CD4-positive, alpha-beta T cell treated with Interleukin-6 at 100 ng/mL for 8 hours (primary cell): ENCODE measurements around the gene AGPAT2.

Source experiments
- DNase-seq: peaks from one replicate; pipeline ENCODE4 v3.0.0-alpha.2; 2020; ENCODE audit warnings: mixed read lengths, low spot score

Gene AGPAT2

GRCh38 chr9:136686794-136687711 lies at the start of gene AGPAT2:
Gene AGPAT2, minus strand, starts transcription at chr9:136687457. Its CDS starts 100 bp downstream, at chr9:136687357.
- DNase-seq: peak; percentile 69

GRCh38 chr9:136735812-136736480 lies 48.7 kb upstream of the AGPAT2 start:
- DNase-seq: no peak

GRCh38 chr9:136734837-136735496 lies 47.7 kb upstream of the AGPAT2 start:
- DNase-seq: no peak

- DNase-seq: no peak
These were observed 46.4 kb upstream of the AGPAT2 start for GRCh38 chr9:136733611-136734010.

DNA sequence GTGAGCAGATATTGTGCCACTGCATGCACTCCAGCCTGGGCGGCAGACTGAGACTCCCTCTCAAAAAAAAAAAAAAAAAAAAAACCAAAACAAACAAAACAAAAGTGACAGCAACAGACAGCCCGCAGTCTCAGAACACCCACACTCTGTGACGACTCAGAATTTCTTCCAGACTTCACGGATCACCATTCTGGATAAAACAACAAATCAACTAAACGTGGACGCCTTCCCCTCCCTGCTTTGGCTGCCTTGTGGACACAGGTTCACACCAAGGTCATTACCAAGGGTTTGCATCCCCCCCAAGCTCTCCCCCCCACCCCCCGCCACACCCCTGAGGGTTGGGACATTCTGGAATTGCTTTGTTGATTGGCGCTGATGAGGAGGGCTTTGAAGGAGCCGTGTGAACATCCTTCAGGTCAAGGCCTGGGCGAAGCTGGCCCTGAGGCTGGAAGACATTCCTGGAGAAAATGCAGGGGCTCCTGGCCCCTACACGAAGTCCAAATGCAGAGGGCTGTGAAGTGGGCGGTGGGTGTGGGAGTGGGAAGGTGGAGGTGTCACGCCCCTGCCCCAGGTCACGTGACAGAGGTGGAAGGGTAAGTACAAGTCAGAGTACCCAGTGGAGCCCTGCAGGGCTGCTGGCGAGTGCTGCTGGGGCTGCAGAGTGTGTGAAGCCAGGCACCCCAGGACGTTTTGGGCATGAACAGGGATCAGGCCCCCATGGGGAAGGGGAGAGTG lies 45.4 kb upstream of the AGPAT2 start:
- DNase-seq: no peak

DNA sequence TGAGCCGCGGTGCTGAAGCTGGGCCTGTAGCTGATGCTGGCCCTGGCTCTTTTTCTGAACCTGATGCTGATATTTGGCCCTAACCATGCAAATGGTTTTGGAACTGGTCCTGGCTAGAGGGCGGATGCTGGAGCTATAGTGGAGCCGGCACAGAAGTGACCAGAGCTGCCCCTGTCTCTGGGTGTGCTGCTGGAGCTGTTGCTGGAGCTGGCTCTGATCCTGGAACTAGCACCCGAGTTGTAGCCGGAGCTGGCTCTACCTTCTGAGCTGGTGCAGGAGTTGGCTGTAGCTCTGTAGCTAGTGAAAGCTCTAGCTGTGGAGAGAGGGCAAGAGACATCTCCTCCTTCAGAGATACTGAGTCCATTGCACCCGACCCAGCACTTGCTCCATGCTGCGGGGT lies 42.7 kb upstream of the AGPAT2 start:
- DNase-seq: no peak

- DNase-seq: no peak
These were observed 41.9 kb upstream of the AGPAT2 start for GRCh38 chr9:136729144-136729543.

DNA sequence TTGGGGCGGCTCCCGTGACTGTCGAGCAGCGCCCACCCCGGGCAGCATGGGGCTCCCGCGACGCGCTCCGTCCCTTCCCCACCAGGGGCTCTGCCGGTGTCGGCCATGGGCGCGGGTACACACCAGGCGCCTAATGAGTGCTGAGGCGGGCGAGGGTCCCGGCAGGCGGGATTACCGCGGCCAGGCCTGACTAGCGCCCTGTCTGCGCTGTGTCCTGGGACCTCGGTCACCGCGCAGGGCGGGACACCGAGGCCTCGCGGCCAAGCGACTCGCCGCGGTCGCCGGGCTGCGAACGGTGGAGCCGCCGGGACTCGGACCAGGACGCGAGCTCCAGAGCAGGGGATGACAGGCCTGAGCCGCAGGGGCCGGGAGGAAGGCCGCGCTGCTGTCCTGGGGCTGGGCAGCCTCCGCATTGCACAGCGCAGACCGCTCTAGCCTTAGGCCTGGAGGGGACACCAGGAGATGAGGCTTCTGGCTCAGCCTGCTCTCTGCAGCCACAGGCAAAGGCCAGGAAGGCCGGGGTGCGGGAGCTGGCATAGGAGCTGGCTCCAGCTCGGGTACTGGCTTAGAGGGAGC lies 41.4 kb upstream of the AGPAT2 start:
- DNase-seq: no peak

DNA sequence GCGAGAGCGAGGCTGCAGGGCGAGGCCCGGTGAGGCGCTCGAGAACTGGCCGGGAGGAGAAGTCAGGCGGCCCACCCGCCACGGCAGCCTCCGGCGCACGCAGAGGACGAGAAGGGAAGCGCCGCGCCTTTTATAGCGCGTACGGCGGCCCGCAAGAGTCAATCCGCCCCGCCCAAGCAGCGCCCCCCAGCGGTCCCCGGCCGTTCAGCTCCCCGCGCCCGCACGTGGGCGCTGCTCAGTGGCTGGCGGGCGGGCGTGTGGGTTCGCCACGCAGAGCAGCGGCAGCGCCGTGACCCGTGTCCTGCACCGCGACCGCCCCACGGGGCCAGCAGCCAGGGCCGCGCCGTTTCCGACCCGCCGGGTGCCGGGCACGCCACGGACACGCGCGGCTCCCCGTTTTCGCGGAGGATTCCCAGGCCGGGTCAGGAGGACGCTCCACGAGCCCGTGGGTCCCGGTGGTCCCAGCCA lies 40.9 kb upstream of the AGPAT2 start:
- peak; percentile 88 for DNase-seq

GRCh38 chr9:136726631-136727191 lies 39.5 kb upstream of the AGPAT2 start:
- DNase-seq: peak; percentile 31

- DNase-seq: no peak
These were observed 38.9 kb upstream of the AGPAT2 start for GRCh38 chr9:136726118-136726517.

DNA sequence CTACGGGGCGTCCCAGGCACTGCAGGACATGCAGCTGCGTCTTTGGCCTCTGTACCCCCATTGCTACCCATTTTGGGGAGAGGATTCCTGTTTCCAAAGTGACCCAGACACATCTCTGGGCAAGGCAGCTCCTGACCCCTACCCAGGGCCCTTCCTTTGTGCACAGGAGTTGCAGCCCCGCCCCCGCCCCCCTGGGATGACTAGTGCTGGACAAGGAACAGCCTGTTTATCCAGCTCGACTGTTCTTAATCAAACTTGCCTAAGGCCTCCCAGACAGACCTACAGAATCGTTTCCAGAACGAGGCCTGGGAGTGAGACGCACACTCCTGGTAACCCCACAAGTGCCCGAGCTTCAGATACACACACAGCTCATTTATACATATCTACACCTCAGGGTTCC lies 38.4 kb upstream of the AGPAT2 start:
- no peak for DNase-seq

- no peak for DNase-seq
These were observed 37.5 kb upstream of the AGPAT2 start for GRCh38 chr9:136724772-136725171.

GRCh38 chr9:136723989-136724388 lies 36.7 kb upstream of the AGPAT2 start:
- no peak for DNase-seq

DNA sequence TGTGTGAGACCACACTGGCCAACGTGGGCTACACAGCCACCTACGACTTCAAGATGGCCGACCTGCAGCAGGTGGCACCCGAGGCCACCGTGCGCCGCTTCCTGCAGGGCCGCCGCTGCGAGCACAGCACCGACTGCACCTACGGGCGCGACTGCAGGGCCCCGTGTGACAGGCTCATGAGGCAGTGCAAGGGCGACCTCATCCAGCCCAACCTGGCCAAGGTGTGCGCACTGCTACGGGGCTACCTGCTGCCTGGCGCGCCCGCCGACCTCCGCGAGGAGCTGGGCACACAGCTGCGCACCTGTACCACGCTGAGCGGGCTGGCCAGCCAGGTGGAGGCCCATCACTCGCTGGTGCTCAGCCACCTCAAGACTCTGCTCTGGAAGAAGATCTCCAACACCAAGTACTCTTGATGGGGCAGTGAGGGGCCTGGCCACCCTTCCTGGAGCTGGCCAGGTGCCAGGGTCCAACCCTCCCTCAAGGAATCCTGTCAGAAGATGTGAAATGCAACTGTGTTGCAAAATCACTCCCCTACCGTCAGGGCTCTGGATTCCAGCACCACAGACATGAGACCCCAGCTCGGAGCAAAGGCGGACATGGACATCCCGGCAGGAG lies 36.2 kb upstream of the AGPAT2 start:
- no peak for DNase-seq

DNA sequence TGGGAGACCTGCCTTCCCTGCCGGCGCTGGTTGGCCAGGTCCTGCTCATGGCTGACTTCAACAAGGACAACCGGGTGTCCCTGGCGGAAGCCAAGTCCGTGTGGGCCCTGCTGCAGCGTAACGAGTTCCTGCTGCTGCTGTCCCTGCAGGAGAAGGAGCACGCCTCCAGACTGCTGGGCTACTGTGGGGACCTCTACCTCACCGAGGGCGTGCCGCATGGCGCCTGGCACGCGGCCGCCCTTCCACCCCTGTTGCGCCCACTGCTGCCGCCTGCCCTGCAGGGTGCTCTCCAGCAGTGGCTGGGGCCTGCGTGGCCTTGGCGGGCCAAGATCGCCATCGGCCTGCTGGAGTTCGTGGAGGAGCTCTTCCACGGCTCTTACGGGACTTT lies 35.7 kb upstream of the AGPAT2 start:
- DNase-seq: no peak

DNA sequence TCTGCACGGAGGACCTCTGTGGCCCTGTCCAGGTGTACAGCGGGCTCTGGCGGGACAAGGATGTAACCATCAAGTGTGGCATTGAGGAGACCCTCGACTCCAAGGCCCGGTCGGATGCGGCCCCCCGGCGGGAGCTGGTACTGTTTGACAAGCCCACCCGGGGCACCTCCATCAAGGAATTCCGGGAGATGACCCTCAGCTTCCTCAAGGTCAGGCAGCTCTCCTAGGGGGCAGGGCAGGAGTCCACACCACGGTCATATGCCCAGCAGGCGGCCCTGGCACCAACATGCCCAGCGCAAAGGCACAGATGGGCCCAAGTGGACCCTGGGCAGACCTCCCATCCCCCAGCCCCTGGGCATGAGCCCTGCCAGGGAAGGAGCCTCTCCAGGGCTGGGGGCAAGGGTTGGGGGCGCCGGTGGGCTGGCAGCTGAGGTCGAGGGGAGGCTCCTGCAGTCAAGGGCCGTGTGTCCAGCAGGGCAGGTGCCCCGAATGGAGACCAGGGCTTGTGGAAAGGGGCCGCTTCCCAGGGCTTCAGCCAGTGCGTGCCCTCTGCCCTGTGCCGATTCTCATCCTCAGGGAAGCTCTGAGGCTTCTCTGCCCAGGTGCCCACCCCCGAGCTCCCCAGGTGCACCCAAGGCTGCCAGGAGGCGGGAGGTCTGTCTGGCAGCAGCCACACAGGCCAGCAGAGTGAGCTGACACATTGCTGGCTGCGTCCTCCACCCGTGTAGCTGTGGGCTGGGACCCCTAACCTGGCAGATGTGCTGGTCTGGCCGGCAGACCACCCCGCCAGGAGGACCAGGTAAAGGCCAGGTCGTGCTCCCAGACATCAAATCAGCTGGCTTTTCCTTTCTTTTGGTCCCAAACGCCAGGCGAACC lies 35.1 kb upstream of the AGPAT2 start:
- no peak for DNase-seq

DNA sequence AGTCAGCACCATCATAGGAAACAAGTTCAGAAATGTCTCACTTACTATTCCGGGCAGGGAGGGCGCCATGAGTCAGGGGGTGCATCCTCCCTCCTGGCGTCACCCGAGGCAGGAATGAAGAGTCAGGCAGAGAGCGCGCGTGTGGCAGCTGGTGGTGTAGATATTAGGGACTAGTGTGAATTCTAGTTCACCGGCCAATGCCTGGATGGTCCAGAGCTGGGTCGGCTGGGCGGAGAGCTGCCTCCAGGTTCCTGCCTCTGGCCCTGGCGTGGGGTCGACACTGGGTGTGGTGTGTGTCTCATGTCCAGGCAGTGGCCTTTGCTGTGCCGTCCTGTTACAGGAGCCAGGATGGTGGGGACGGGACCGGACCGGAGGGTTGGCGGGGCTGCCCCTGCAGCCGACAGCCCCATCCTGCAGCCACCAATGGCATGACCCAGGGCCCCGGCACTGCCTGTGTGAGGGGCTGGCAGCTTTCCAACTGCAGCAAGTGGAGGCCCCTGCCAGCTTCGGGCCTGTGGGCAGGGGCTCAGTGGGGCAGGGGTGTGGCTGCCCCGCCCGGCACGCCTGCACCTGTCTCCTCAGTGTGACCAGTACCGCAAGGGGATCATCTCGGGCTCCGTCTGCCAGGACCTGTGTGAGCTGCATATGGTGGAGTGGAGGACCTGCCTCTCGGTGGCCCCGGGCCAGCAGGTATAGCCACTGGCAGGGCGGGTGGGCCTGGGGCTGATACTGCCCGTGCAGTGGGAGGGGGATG lies 34.3 kb upstream of the AGPAT2 start:
- no peak for DNase-seq

DNA sequence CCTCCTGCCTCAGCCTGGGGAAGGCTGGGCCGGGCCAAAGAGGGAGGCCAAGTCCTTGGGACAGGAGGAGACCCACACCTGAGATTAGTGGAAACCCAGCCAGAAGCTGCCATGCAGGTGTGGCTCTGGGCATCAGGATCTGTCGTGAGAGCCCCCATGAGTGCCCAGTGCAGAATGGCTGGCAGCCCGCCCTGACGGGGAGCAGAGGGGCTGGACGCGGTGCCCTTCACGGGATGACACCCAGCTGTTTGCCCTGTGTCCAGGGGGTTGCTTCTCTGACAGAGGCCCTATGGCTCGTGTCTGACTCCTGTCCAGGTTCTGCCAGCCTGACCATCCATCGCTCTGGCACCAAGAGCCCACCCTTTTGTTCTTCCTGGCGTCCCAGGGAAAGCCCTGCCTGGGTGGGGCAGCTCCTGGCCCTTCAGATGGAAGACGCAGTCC lies 33.7 kb upstream of the AGPAT2 start:
- no peak for DNase-seq
